ENCODE measurements around the gene YY1.
A peak's percentile ranks its signal among the peaks of the same experiment; 100 is the strongest.

Gene YY1

GRCh38 chr14:100268591-100269207 is 29.8 kb downstream of the YY1 start:
- Histone ChIP-seq H3K27ac (ENCODE audit: low read depth, low read length) (peak overlapping the region; percentile 8), H3K4me1 (ENCODE audit: control insufficient read depth in 5 of 5, insufficient read depth in 5 of 5, low read length in 5 of 5) (peaks cover 0 to 27% (median 16%) of the 10 kb centered on the region in 5 donors), H3K27me3 (ENCODE audit: control insufficient read depth in 5 of 5, insufficient read depth in 4 of 5, low read length in 5 of 5) (no peaks in the 10 kb centered on the region), H3K4me3 (ENCODE audit: low read depth in 1 of 5, low read length in 5 of 5) (no peak overlapping the region), H3K36me3 (ENCODE audit: control insufficient read depth in 5 of 5, insufficient read depth in 5 of 5, low read length in 5 of 5) (peaks cover 0 to 3% (median 3%) of the 10 kb centered on the region in 5 donors), H3K9ac (ENCODE audit: low read length in 5 of 5) (no peak overlapping the region), H3K9me3 (ENCODE audit: control insufficient read depth in 5 of 5, low read length in 5 of 5) (no peaks in the 10 kb centered on the region)

DNA sequence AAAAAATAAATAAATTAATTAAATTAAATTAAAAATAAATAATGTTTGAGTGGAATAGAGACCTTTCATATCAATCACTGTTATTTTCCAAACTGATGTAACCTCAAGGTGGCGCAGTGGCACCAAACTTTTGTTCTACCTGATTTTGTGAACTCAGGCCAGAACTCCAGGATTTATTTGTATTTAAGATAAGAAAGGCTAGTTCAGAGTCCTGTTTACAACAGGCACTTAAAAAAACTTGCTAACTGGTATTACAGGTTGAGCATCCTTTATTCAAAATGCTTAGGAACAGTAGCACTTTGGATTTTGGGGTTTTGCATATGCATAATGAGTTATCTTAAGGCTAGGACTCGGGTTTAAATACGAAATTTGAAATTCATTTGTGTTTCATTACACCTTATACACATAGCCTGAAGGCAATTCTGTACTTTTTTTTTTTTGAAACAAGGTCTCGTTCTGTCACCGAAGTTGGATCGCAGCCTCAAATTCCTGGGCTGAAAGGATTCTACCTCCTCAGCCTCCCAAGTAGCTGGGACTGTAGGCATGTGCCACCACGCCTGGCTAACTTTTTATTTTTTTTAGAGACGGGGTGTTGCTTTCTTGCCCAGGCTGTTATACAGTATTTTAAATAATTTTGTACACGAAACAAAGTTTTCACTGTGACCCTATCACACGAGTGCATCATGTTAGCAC is 32.4 kb downstream of the YY1 start:
- H3K27ac ChIP-seq (ENCODE audit: low read depth, low read length), result no peak overlapping the region
- no peak overlapping the region for H3K9ac ChIP-seq (ENCODE audit: low read length in 5 of 5)
- H3K27me3 ChIP-seq (ENCODE audit: control insufficient read depth in 5 of 5, insufficient read depth in 4 of 5, low read length in 5 of 5), result no peaks in the 10 kb centered on the region
- H3K36me3 ChIP-seq (ENCODE audit: control insufficient read depth in 5 of 5, insufficient read depth in 5 of 5, low read length in 5 of 5), result peaks cover 0 to 11% (median 3%) of the 10 kb centered on the region in 5 donors
- no peak overlapping the region for H3K4me3 ChIP-seq (ENCODE audit: low read depth in 1 of 5, low read length in 5 of 5)
- H3K9me3 ChIP-seq (ENCODE audit: control insufficient read depth in 5 of 5, low read length in 5 of 5), result no peaks in the 10 kb centered on the region
- peaks cover 0 to 26% (median 16%) of the 10 kb centered on the region in 5 donors for H3K4me1 ChIP-seq (ENCODE audit: control insufficient read depth in 5 of 5, insufficient read depth in 5 of 5, low read length in 5 of 5)

- peaks cover 4 to 21% (median 13%) of the 10 kb centered on the region in 5 donors for H3K36me3 ChIP-seq (ENCODE audit: control insufficient read depth in 5 of 5, insufficient read depth in 5 of 5, low read length in 5 of 5)
- H3K9ac ChIP-seq (ENCODE audit: low read length in 5 of 5), result no peak overlapping the region
- no peak overlapping the region for H3K27ac ChIP-seq (ENCODE audit: low read depth, low read length)
- peaks cover 0 to 8% (median 5%) of the 10 kb centered on the region in 5 donors for H3K4me1 ChIP-seq (ENCODE audit: control insufficient read depth in 5 of 5, insufficient read depth in 5 of 5, low read length in 5 of 5)
- H3K27me3 ChIP-seq (ENCODE audit: control insufficient read depth in 5 of 5, insufficient read depth in 4 of 5, low read length in 5 of 5), result no peaks in the 10 kb centered on the region
- H3K9me3 ChIP-seq (ENCODE audit: control insufficient read depth in 5 of 5, low read length in 5 of 5), result no peaks in the 10 kb centered on the region
- no peak overlapping the region for H3K4me3 ChIP-seq (ENCODE audit: low read depth in 1 of 5, low read length in 5 of 5)
Measured at GRCh38 chr14:100274250-100274649, 35.3 kb downstream of the YY1 start.

GRCh38 chr14:100275214-100275613 is 36.3 kb downstream of the YY1 start:
- H3K4me3 ChIP-seq (ENCODE audit: low read depth in 1 of 5, low read length in 5 of 5), result no peak overlapping the region
- H3K27me3 ChIP-seq (ENCODE audit: control insufficient read depth in 5 of 5, insufficient read depth in 4 of 5, low read length in 5 of 5), result no peaks in the 10 kb centered on the region
- peaks cover 4 to 21% (median 13%) of the 10 kb centered on the region in 5 donors for H3K36me3 ChIP-seq (ENCODE audit: control insufficient read depth in 5 of 5, insufficient read depth in 5 of 5, low read length in 5 of 5)
- H3K4me1 ChIP-seq (ENCODE audit: control insufficient read depth in 5 of 5, insufficient read depth in 5 of 5, low read length in 5 of 5), result peaks cover 0 to 9% (median 5%) of the 10 kb centered on the region in 5 donors
- H3K9me3 ChIP-seq (ENCODE audit: control insufficient read depth in 5 of 5, low read length in 5 of 5), result no peaks in the 10 kb centered on the region
- no peak overlapping the region for H3K9ac ChIP-seq (ENCODE audit: low read length in 5 of 5)
- H3K27ac ChIP-seq (ENCODE audit: low read depth, low read length), result no peak overlapping the region

GRCh38 chr14:100278702-100279101 is 39.8 kb downstream of the YY1 start:
- H3K4me1 ChIP-seq (ENCODE audit: control insufficient read depth in 5 of 5, insufficient read depth in 5 of 5, low read length in 5 of 5), result peaks cover 4 to 20% (median 17%) of the 10 kb centered on the region in 5 donors
- H3K27ac ChIP-seq (ENCODE audit: low read depth, low read length), result no peak overlapping the region
- H3K9ac ChIP-seq (ENCODE audit: low read length in 5 of 5), result peak overlapping the region in 2 of 5 donors; percentile 5 to 48
- H3K27me3 ChIP-seq (ENCODE audit: control insufficient read depth in 5 of 5, insufficient read depth in 4 of 5, low read length in 5 of 5), result no peaks in the 10 kb centered on the region
- peaks cover 4 to 29% (median 13%) of the 10 kb centered on the region in 5 donors for H3K36me3 ChIP-seq (ENCODE audit: control insufficient read depth in 5 of 5, insufficient read depth in 5 of 5, low read length in 5 of 5)
- no peaks in the 10 kb centered on the region for H3K9me3 ChIP-seq (ENCODE audit: control insufficient read depth in 5 of 5, low read length in 5 of 5)
- no peak overlapping the region for H3K4me3 ChIP-seq (ENCODE audit: low read depth in 1 of 5, low read length in 5 of 5)

DNA sequence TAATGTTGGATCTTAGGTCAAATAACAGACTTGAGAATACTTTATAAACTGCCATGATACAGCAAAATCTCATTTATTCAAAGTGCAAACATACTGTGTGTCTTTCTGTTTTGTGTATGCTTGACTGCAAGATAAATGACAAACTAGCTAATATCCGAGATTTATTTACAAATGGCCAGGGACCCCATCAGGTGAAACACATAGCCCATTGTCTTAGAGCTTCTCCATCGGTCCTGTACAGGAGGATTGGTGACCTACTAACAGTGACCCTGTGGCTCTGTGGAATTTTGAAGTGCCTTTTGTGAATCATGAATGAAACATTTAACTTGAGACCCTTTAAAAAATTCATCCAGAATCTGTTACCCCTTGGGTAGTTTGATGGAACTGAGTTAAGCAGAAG is 40.2 kb downstream of the YY1 start:
- peaks cover 4 to 29% (median 13%) of the 10 kb centered on the region in 5 donors for H3K36me3 ChIP-seq (ENCODE audit: control insufficient read depth in 5 of 5, insufficient read depth in 5 of 5, low read length in 5 of 5)
- H3K4me1 ChIP-seq (ENCODE audit: control insufficient read depth in 5 of 5, insufficient read depth in 5 of 5, low read length in 5 of 5), result peaks cover 4 to 20% (median 17%) of the 10 kb centered on the region in 5 donors
- no peaks in the 10 kb centered on the region for H3K9me3 ChIP-seq (ENCODE audit: control insufficient read depth in 5 of 5, low read length in 5 of 5)
- no peaks in the 10 kb centered on the region for H3K27me3 ChIP-seq (ENCODE audit: control insufficient read depth in 5 of 5, insufficient read depth in 4 of 5, low read length in 5 of 5)
- no peak overlapping the region for H3K9ac ChIP-seq (ENCODE audit: low read length in 5 of 5)
- H3K4me3 ChIP-seq (ENCODE audit: low read depth in 1 of 5, low read length in 5 of 5), result no peak overlapping the region
- no peak overlapping the region for H3K27ac ChIP-seq (ENCODE audit: low read depth, low read length)

- H3K27ac ChIP-seq (ENCODE audit: low read depth, low read length), result no peak overlapping the region
- H3K4me3 ChIP-seq (ENCODE audit: low read depth in 1 of 5, low read length in 5 of 5), result no peak overlapping the region
Measured at GRCh38 chr14:100279563-100279962, 40.6 kb downstream of the YY1 start.

DNA sequence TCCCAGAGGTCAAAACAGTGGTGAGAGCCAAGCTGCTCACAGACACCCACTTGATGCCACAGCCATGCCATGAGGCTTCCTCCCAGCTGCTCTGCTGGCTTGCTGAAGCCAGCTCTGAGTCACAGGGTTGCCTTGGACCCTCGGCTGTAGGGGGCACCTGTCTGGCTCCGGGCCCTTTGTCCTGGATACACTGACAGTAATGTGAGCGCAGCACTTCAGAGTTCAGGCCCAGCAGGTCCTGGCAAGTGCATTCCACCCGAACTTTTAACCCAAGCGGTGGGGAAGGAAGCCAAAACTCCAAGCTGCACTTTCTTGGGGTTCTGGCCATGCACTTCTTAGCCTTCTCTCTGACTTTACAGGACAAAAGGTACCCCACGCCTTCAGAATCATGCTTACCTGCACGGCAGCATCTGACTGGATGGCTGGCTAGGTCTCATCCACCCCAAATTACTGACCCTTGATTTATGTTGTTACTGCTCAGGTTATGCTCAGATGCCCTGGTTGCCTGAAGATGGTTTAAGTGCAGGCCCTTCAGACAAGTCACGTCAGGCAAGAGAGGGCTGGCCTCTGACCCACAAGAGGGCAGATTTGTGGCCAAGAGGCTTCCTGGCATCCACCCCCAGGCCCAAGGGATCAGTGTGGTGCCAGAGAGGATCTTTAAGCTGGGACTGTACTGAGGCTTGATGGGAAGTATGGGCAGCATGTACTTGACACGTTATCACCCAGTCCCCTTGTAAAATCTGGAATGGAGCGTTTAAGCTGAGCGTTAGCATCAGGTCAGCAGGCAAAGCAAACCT is 42.5 kb downstream of the YY1 start:
- H3K4me1 ChIP-seq (ENCODE audit: control insufficient read depth in 5 of 5, insufficient read depth in 5 of 5, low read length in 5 of 5), result peaks cover 7 to 38% (median 26%) of the 10 kb centered on the region in 5 donors
- H3K9me3 ChIP-seq (ENCODE audit: control insufficient read depth in 5 of 5, low read length in 5 of 5), result no peaks in the 10 kb centered on the region
- no peak overlapping the region for H3K4me3 ChIP-seq (ENCODE audit: low read depth in 1 of 5, low read length in 5 of 5)
- H3K27me3 ChIP-seq (ENCODE audit: control insufficient read depth in 5 of 5, insufficient read depth in 4 of 5, low read length in 5 of 5), result no peaks in the 10 kb centered on the region
- H3K36me3 ChIP-seq (ENCODE audit: control insufficient read depth in 5 of 5, insufficient read depth in 5 of 5, low read length in 5 of 5), result peaks cover 4 to 17% (median 8%) of the 10 kb centered on the region in 5 donors
- peak overlapping the region in 2 of 5 donors; percentile 18 to 52 for H3K9ac ChIP-seq (ENCODE audit: low read length in 5 of 5)
- peak overlapping the region; percentile 52 for H3K27ac ChIP-seq (ENCODE audit: low read depth, low read length)

More at GRCh38 chr14:100279563-100279962, 40.6 kb downstream of the YY1 start:
- peaks cover 4 to 23% (median 20%) of the 10 kb centered on the region in 5 donors for H3K4me1 ChIP-seq (ENCODE audit: control insufficient read depth in 5 of 5, insufficient read depth in 5 of 5, low read length in 5 of 5)
- no peak overlapping the region for H3K9ac ChIP-seq (ENCODE audit: low read length in 5 of 5)
- no peaks in the 10 kb centered on the region for H3K27me3 ChIP-seq (ENCODE audit: control insufficient read depth in 5 of 5, insufficient read depth in 4 of 5, low read length in 5 of 5)
- H3K9me3 ChIP-seq (ENCODE audit: control insufficient read depth in 5 of 5, low read length in 5 of 5), result no peaks in the 10 kb centered on the region
- peaks cover 4 to 27% (median 13%) of the 10 kb centered on the region in 5 donors for H3K36me3 ChIP-seq (ENCODE audit: control insufficient read depth in 5 of 5, insufficient read depth in 5 of 5, low read length in 5 of 5)

DNA sequence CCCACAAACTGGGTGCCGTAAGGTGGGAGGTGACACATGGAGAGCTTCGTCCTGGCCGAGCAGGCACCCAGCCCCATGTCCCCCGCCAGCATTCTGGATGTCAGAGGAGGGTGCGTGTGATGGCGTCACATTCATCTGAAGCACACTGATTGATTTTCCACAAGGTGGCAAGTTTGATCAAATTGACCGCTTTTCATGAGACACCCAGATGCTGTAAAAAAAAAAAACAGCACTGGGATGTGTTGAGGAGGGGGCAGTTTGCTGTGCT is 43.1 kb downstream of the YY1 start:
- Histone ChIP-seq H3K9me3 (ENCODE audit: control insufficient read depth in 5 of 5, low read length in 5 of 5) (no peaks in the 10 kb centered on the region), H3K27ac (ENCODE audit: low read depth, low read length) (peak overlapping the region; percentile 52), H3K27me3 (ENCODE audit: control insufficient read depth in 5 of 5, insufficient read depth in 4 of 5, low read length in 5 of 5) (no peaks in the 10 kb centered on the region), H3K4me1 (ENCODE audit: control insufficient read depth in 5 of 5, insufficient read depth in 5 of 5, low read length in 5 of 5) (peaks cover 7 to 38% (median 26%) of the 10 kb centered on the region in 5 donors), H3K4me3 (ENCODE audit: low read depth in 1 of 5, low read length in 5 of 5) (no peak overlapping the region), H3K36me3 (ENCODE audit: control insufficient read depth in 5 of 5, insufficient read depth in 5 of 5, low read length in 5 of 5) (peaks cover under 1 to 12% (median 5%) of the 10 kb centered on the region in 5 donors), H3K9ac (ENCODE audit: low read length in 5 of 5) (no peak overlapping the region)

Measured in subcutaneous abdominal adipose tissue (tissue), 5 donors.